GM21526 (cell line): ENCODE data around the gene PRR5L.
"Not testable (repeated sequence)": the region's sequence is repeated elsewhere in the genome, so short reads cannot be mapped to it uniquely, and the experiment has no call there.

Experiments used
- ATAC-seq: cut with Tn5 transposase; IDR thresholded peaks from one replicate; pipeline ENCODE4 v1.9.1; 2021; ENCODE audit warnings: moderate library complexity; ENCODE audit not compliant: unreplicated experiment, low FRiP score

PRR5L gene

GRCh38 chr11:36485298-36486002 lies 189.4 kb downstream of the PRR5L start:
- no peak for ATAC-seq

- ATAC-seq: no peak
Measured at GRCh38 chr11:36487619-36488018, 191.5 kb downstream of the PRR5L start.

- no peak for ATAC-seq
Measured at GRCh38 chr11:36488096-36488495, 192.0 kb downstream of the PRR5L start.

GRCh38 chr11:36490026-36490806 lies 194.1 kb downstream of the PRR5L start:
- ATAC-seq: no peak

- peak; percentile 53 for ATAC-seq
Measured at GRCh38 chr11:36492724-36493304, 196.7 kb downstream of the PRR5L start.

GRCh38 chr11:36493332-36493731 lies 197.2 kb downstream of the PRR5L start:
- no peak for ATAC-seq

GRCh38 chr11:36498721-36499120 lies 202.6 kb downstream of the PRR5L start:
- ATAC-seq: no peak

GRCh38 chr11:36499315-36499714 lies 203.2 kb downstream of the PRR5L start:
- no peak for ATAC-seq

- peak; percentile 92 for ATAC-seq
Measured at GRCh38 chr11:36500315-36500721, 204.2 kb downstream of the PRR5L start.

GRCh38 chr11:36501236-36501635 lies 205.1 kb downstream of the PRR5L start:
- no peak for ATAC-seq

- no peak for ATAC-seq
Measured at GRCh38 chr11:36507824-36508489, 211.9 kb downstream of the PRR5L start.

GRCh38 chr11:36508743-36509142 lies 212.7 kb downstream of the PRR5L start:
- ATAC-seq: no peak

GRCh38 chr11:36509201-36509639 lies 213.1 kb downstream of the PRR5L start:
- ATAC-seq: no peak

GRCh38 chr11:36509694-36510593 lies 213.9 kb downstream of the PRR5L start, which contains the start of gene TRAF6:
TSS of gene TRAF6 (minus strand) at chr11:36510272. CDS start at chr11:36501515, 8,757 bp downstream.
- peak; percentile 97 for ATAC-seq

GRCh38 chr11:36510594-36510942 lies 214.5 kb downstream of the PRR5L start:
- ATAC-seq: no peak

GRCh38 chr11:36511062-36511461 lies 215.0 kb downstream of the PRR5L start:
- not testable (repeated sequence) for ATAC-seq

GRCh38 chr11:36512016-36512415 lies 215.9 kb downstream of the PRR5L start:
- no peak for ATAC-seq

GRCh38 chr11:36513965-36514364 lies 217.9 kb downstream of the PRR5L start:
- ATAC-seq: no peak
